Mucosa of descending colon (tissue), 3 donors: Measurements from ENCODE around the gene P3H1. TPM values are rescaled to one million over a fixed set of nuclear protein-coding genes. Genes with fewer than 3 reads are reported as not detected.

ENCODE experiments used
- ATAC-seq: fragments of 200-7000 bp; cut with Tn5 transposase; one replicate; pipeline ENCODE4 v1.9.1; 2020; ENCODE audit warnings: mild to moderate bottlenecking, moderate library complexity
- DNase-seq, 3 donors: peaks; one replicate each; pipeline ENCODE4 v3.0.0-alpha.2; 2020
- H3K36me3 ChIP-seq: fragments of 200-600 bp; one replicate; pipeline ENCODE4 v1.8.0; 2021; ENCODE audit warnings: low read depth, mild to moderate bottlenecking
- H3K4me1 ChIP-seq: fragments of 200-600 bp; one replicate; pipeline ENCODE4 v1.8.0; 2021; ENCODE audit warnings: low read depth, mild to moderate bottlenecking
- H3K4me3 ChIP-seq: fragments of 200-600 bp; one replicate; pipeline ENCODE4 v1.8.0; 2021; ENCODE audit warnings: mild to moderate bottlenecking
- H3K9me3 ChIP-seq: fragments of 200-600 bp; one replicate; pipeline ENCODE4 v1.8.0; 2021; ENCODE audit warnings: mild to moderate bottlenecking
- CTCF ChIP-seq: fragments of 200-600 bp; IDR thresholded peaks from one replicate; pipeline ENCODE4 v1.8.0; 2022; ENCODE audit warnings: antibody characterized with exemption, mild to moderate bottlenecking
- intact Hi-C, 2 donors: fragments of 100-400 bp; cut with DNase I in 1 of 2; cut with micrococcal nuclease in 1 of 2; formaldehyde crosslinking; loops; one replicate each; pipeline versions ENCODE4 v1.11.0 to v1.11.1; 2022; cut with DNase I, micrococcal nuclease
- total RNA-seq, 3 donors: library from RNA; stranded (reverse); fragmentation: NEBNext Ultra II Directional in 2 of 3; extraction: Animal tissue kit (Norgen Biotek cat#: 25700) in 2 of 3; gene quantifications; one replicate each; pipeline versions ENCODE4 v1.2.1 to v1.2.4, GENCODE V29; 2021 to 2023
- donor health status: DM: no; HTN: no; CAD: no; lungs with moderate emphysema.
- donor health status: DM: no; HTN: no; CAD: no.
- donor health status: DM: no; HTN: yes; CAD: no.

The P3H1 gene
- total RNA-seq, 3 donors from 2014 or later, result 8.0 to 20.0 (median 14.5) TPM

- DNase-seq (peak in 1 of 3 donors; percentile 34), ATAC-seq (no peak)
- TF ChIP-seq CTCF, result no peak
- no peaks in the 10 kb centered on the region for H3K9me3 ChIP-seq
- H3K36me3 ChIP-seq, result no peaks in the 10 kb centered on the region
- no peak overlapping the region for H3K4me3 ChIP-seq
- H3K4me1 ChIP-seq, result peaks cover 7% of the 10 kb centered on the region
- intact Hi-C loops, result loop anchor here in 1 of 2 donors (10.0 kb wide), 1 partner anchor 166 kb away; no protein-coding TSS in a partner anchor
Observed at GRCh38 chr1:42740851-42741580, 25.8 kb downstream of the P3H1 start.

- no peaks in the 10 kb centered on the region for H3K36me3 ChIP-seq
- TF ChIP-seq CTCF, result no peak
- peaks cover 11% of the 10 kb centered on the region for H3K4me1 ChIP-seq
- intact Hi-C loops, result loop anchor here in 1 of 2 donors (10.0 kb wide), 1 partner anchor 165 kb away; no protein-coding TSS in a partner anchor
- H3K4me3 ChIP-seq, result no peak within 1 kb of the TSS
- no peak for ATAC-seq
- H3K9me3 ChIP-seq, result no peaks in the 10 kb centered on the region
- peak in 2 of 3 donors; percentile 40 to 46 for DNase-seq
Observed at GRCh38 chr1:42739753-42740700, 26.8 kb downstream of the P3H1 start, which contains the start of gene CLDN19. Gene CLDN19, minus strand, starts transcription at chr1:42740236. Its CDS starts 173 bp downstream, at chr1:42740063.

GRCh38 chr1:42738678-42739226 lies 28.1 kb downstream of the P3H1 start:
- no peak for TF ChIP-seq CTCF
- DNase-seq (no peak), ATAC-seq (no peak)
- Histone ChIP-seq H3K36me3 (no peaks in the 10 kb centered on the region), H3K9me3 (no peaks in the 10 kb centered on the region), H3K4me3 (no peak overlapping the region), H3K4me1 (peaks cover 11% of the 10 kb centered on the region)
- intact Hi-C loops, result no loop called here

GRCh38 chr1:42737986-42738677 lies 28.7 kb downstream of the P3H1 start:
- Histone ChIP-seq H3K9me3 (no peaks in the 10 kb centered on the region), H3K4me3 (no peak overlapping the region), H3K4me1 (peaks cover 11% of the 10 kb centered on the region), H3K36me3 (no peaks in the 10 kb centered on the region)
- DNase-seq, result no peak
- TF ChIP-seq CTCF, result no peak
- ATAC-seq, result no peak
- intact Hi-C loops, result no loop called here

GRCh38 chr1:42737257-42737656 lies 29.6 kb downstream of the P3H1 start:
- peaks cover 11% of the 10 kb centered on the region for H3K4me1 ChIP-seq
- ATAC-seq (peak; percentile 70), DNase-seq (peak; percentile 72 to 78 (median 74))
- H3K9me3 ChIP-seq, result no peaks in the 10 kb centered on the region
- H3K36me3 ChIP-seq, result no peaks in the 10 kb centered on the region
- TF ChIP-seq CTCF, result no peak
- H3K4me3 ChIP-seq, result no peak overlapping the region
- intact Hi-C loops, result no loop called here
